Endothelial cell of umbilical vein (primary cell): ENCODE data around the gene SCN2B. TPM values are rescaled to one million over a fixed set of nuclear protein-coding genes. Genes with fewer than 3 reads are reported as not detected.

Experiments
- BruUV-seq: library from RNA; stranded (reverse); fragments of 400-500 nt; replicated peaks from 2 replicates; lab custom pipeline; 2021; lab: Mats Ljungman, UMichigan
- CTCF ChIA-PET: fragments of 300-600, 350-600 bp; sonication (Branson Sonifier 250); formaldehyde crosslinking; loops from one replicate; lab custom pipeline; 2021; ENCODE audit warnings: antibody characterized with exemption, inconsistent platforms; lab: Charles Lee
- POLR2A ChIA-PET: fragments of 300-600, 350-600 bp; sonication (Branson Sonifier 250); formaldehyde crosslinking; loops from one replicate; lab custom pipeline; 2021; ENCODE audit warnings: antibody characterized with exemption, inconsistent platforms; lab: Charles Lee
- DNase-seq: peaks from one replicate; pipeline ENCODE4 v3.0.0-alpha.2; 2011; ENCODE audit warnings: low read depth, low spot score
- FAIRE-seq: peaks from 2 replicates; lab custom pipeline; 2011; peaks lifted over from hg19 to GRCh38; lab: Jason Lieb, UNC
- H2AFZ ChIP-seq: 2 replicates; pipeline ENCODE4 v1.6.0; 2012; ENCODE audit warnings: low read depth, low read length, control low read depth, inconsistent platforms
- H3K27ac ChIP-seq: 2 replicates; pipeline ENCODE4 v1.5.1; 2011; ENCODE audit warnings: low read depth, mild to moderate bottlenecking, control low read depth, low read length, moderate library complexity; ENCODE audit not compliant: insufficient read depth
- H3K27me3 ChIP-seq, 2 experiments: 2 replicates each; pipeline versions ENCODE4 v1.6.0 to v1.6.1; 2011; ENCODE audit warnings: low read length in 2 of 2, mixed read lengths in 1 of 2; ENCODE audit not compliant: control insufficient read depth in 2 of 2, insufficient read depth in 2 of 2
- H3K36me3 ChIP-seq, 2 experiments: 2 replicates in 1 of 2; 3 replicates in 1 of 2; pipeline ENCODE4 v1.5.1; 2011; ENCODE audit warnings: low read length in 2 of 2, mild to moderate bottlenecking in 1 of 2, moderate library complexity in 1 of 2; ENCODE audit not compliant: control insufficient read depth in 2 of 2, insufficient read depth in 2 of 2; ENCODE audit errors: extremely low read depth in 1 of 2
- H3K4me1 ChIP-seq: 3 replicates; pipeline ENCODE4 v1.5.1; 2011; ENCODE audit warnings: mild to moderate bottlenecking, low read length; ENCODE audit not compliant: control insufficient read depth, insufficient read depth; ENCODE audit errors: extremely low read depth
- H3K4me2 ChIP-seq: 2 replicates; pipeline ENCODE4 v1.6.1; 2011; ENCODE audit warnings: low read length, control low read depth, mixed read lengths; ENCODE audit not compliant: insufficient read depth
- H3K4me3 ChIP-seq, 3 experiments: fragments of 200-600 bp in 1 of 3; sonication (generic), shearing (Covaris generic) in 1 of 3; replicated peaks in 1 of 3; 2 replicates each; pipeline ENCODE4 v1.5.1; 2011 to 2016; ENCODE audit warnings: control low read depth in 3 of 3, low read length in 3 of 3, mild to moderate bottlenecking in 2 of 3, inconsistent platforms in 1 of 3, low read depth in 1 of 3, moderate library complexity in 1 of 3; ENCODE audit not compliant: insufficient read depth in 1 of 3
- H3K79me2 ChIP-seq: 2 replicates; pipeline ENCODE4 v1.6.0; 2012; ENCODE audit warnings: low read length, inconsistent platforms; ENCODE audit not compliant: control insufficient read depth, insufficient read depth
- H3K9ac ChIP-seq: replicated peaks from 2 replicates; pipeline ENCODE3; 2011; ENCODE audit warnings: low read length, control low read depth; ENCODE audit not compliant: insufficient read depth; ENCODE audit errors: extremely low read depth
- H3K9me1 ChIP-seq: replicated peaks from 3 replicates; pipeline ENCODE4 v1.6.0; 2011; ENCODE audit warnings: mild to moderate bottlenecking, low read length; ENCODE audit not compliant: control insufficient read depth, insufficient read depth; ENCODE audit errors: extremely low read depth
- H3K9me3 ChIP-seq: replicated peaks from 2 replicates; pipeline ENCODE4 v1.5.1; 2012; ENCODE audit warnings: low read length, inconsistent platforms; ENCODE audit not compliant: control insufficient read depth, insufficient read depth
- H4K20me1 ChIP-seq: replicated peaks from 2 replicates; pipeline ENCODE3; 2011; ENCODE audit warnings: mild to moderate bottlenecking, low read length; ENCODE audit not compliant: control insufficient read depth, insufficient read depth; ENCODE audit errors: extremely low read depth
- CTCF ChIP-seq, 2 donors: IDR thresholded peaks; 1 replicate in 1 of 2; 2 replicates in 1 of 2; pipeline ENCODE4 v1.5.1; 2011; ENCODE audit warnings: low read length in 2 of 2, mild to moderate bottlenecking in 2 of 2, moderate library complexity in 2 of 2, control low read depth in 1 of 2, inconsistent platforms in 1 of 2, low read depth in 1 of 2; ENCODE audit not compliant: insufficient read depth in 1 of 2; ENCODE audit errors: extremely low read depth in 1 of 2
- EZH2 ChIP-seq: IDR thresholded peaks from 2 replicates; pipeline ENCODE4 v1.6.1; 2012; ENCODE audit warnings: borderline replicate concordance, low read depth, mild to moderate bottlenecking, moderate library complexity, low read length, inconsistent platforms; ENCODE audit not compliant: severe bottlenecking
- POLR2A ChIP-seq: IDR thresholded peaks from 2 replicates; pipeline ENCODE4 v1.6.1; 2012; ENCODE audit warnings: low read depth, mild to moderate bottlenecking, control low read depth, low read length
- POLR2AphosphoS5 ChIP-seq: IDR thresholded peaks from 2 replicates; pipeline ENCODE4 v1.6.1; 2012; ENCODE audit warnings: low read depth, mild to moderate bottlenecking, control low read depth, low read length, moderate library complexity; ENCODE audit not compliant: insufficient read depth
- dilution Hi-C: fragments of 300-500 bp; cut with MboI; formaldehyde crosslinking; loops from one replicate; pipeline ENCODE4 v1.15.0; 2019; ENCODE audit warnings: low sequenced_read_pairs; ENCODE audit not compliant: extremely low pct_ligation_motif_present
- intact Hi-C: fragments of 100-400 bp; cut with micrococcal nuclease; formaldehyde crosslinking; loops from one replicate; pipeline ENCODE4 v1.10.0; 2022
- polyA plus RNA-seq, 4 experiments: library from polyadenylated mRNA; depleted of rRNA in 3 of 4; stranded (reverse) in 3 of 4; unstranded in 1 of 4; fragments of >200 nt; gene quantifications; 2 replicates each; pipeline versions ENCODE4 v1.2.1 to v1.2.3, GENCODE V29; 2011 to 2012; ENCODE audit warnings: missing spikeins in 1 of 4
- total RNA-seq: library from RNA; stranded (reverse); gene quantifications from 2 replicates; pipeline ENCODE4 v1.2.3, GENCODE V29; 2021

Gene SCN2B
- total and polyA plus RNA-seq, 2 donors (not counting 3 experiments of a cell fraction or from before 2014, with no cell fraction given) = not detected

- intact Hi-C loops = loop anchor here (1.0 kb wide), 5 partner anchors 31 to 290 kb away; no protein-coding TSS in a partner anchor
- DNase-seq (peak; percentile 61), FAIRE-seq (peak; percentile 89)
- H3K4me2 ChIP-seq = no peak overlapping the region
- H4K20me1 ChIP-seq = no peaks in the 10 kb centered on the region
- H3K27me3 ChIP-seq = peaks cover 0 to 4% of the 10 kb centered on the region in 2 experiments
- ChIA-PET CTCF (interaction anchor here (0.6 to 3.8 kb wide), 66 partner anchors 10 to 772 kb away, joined by 3 to 235 read pairs (median 7); partner anchors contain the start of genes CD3D, CD3E, JAML and MPZL2), POLR2A (interaction anchor here (0.6 to 0.7 kb wide), 3 partner anchors 13 to 66 kb away, joined by 3 to 6 read pairs (median 4); partner anchors contain the start of gene MPZL2)
- no peaks in the 10 kb centered on the region for H3K4me1 ChIP-seq
- H3K36me3 ChIP-seq = no peaks in the 10 kb centered on the region
- no peaks in the 10 kb centered on the region for H3K9me3 ChIP-seq
- H3K27ac ChIP-seq = no peak overlapping the region
- H2AFZ ChIP-seq = no peak overlapping the region
- BruUV-seq = no TSS peak
- no peak overlapping the region for H3K9ac ChIP-seq
- dilution Hi-C loops = no loop called here
- no peak for TF ChIP-seq POLR2A
- no peak for TF ChIP-seq POLR2AphosphoS5
- TF ChIP-seq EZH2 = no peak
- peak; percentile 81 to 93 for TF ChIP-seq CTCF (IDR thresholded peaks at IDR 0.05; ENCODE audit: extremely low read depth in 1 of 2, insufficient read depth in 1 of 2, low read depth in 1 of 2, low read length in 2 of 2)
- H3K4me3 ChIP-seq = no peak overlapping the region
- H3K79me2 ChIP-seq = no peaks in the 10 kb centered on the region
- H3K9me1 ChIP-seq = no peaks in the 10 kb centered on the region
Observed at GRCh38 chr11:118198370-118198769, 21.9 kb upstream of the SCN2B start.
